GM20000 (cell line): Measurements from ENCODE around the gene GREB1L.
"Not testable (repeated sequence)": the region's sequence is repeated elsewhere in the genome, so short reads cannot be mapped to it uniquely, and the experiment has no call there.

ENCODE experiments used
- DNase-seq: peaks from one replicate; pipeline ENCODE4 v3.0.0; 2012; ENCODE audit warnings: low spot score
- TF ChIP-seq, protein P1 (sequence below): IDR thresholded peaks from 2 replicates; pipeline ENCODE4 v1.5.1; 2012; ENCODE audit warnings: mild to moderate bottlenecking, control low read depth; ENCODE audit errors: extremely low read depth, missing control alignments

Gene GREB1L

DNA sequence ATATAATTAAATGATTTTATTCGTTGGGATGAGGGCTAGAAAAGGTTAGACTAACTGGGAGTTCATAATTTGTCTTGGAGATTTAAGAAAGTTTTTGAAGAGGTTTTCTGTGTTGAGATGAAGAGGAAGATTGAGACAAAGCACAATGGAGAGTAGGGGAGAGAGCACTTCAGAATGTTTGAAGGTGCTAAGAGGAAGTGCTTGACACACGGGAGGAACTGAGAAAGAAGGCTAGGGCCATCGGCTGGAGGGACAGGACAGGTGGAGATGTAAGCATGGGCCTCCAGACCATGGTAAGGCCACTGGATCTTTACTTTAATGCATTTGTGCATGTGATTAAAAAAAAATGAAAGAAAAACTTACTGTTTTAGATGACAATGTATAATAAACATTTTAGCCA lies 31.5 kb downstream of the GREB1L start:
- DNase-seq: no peak
- TF ChIP-seq, protein P1, sequence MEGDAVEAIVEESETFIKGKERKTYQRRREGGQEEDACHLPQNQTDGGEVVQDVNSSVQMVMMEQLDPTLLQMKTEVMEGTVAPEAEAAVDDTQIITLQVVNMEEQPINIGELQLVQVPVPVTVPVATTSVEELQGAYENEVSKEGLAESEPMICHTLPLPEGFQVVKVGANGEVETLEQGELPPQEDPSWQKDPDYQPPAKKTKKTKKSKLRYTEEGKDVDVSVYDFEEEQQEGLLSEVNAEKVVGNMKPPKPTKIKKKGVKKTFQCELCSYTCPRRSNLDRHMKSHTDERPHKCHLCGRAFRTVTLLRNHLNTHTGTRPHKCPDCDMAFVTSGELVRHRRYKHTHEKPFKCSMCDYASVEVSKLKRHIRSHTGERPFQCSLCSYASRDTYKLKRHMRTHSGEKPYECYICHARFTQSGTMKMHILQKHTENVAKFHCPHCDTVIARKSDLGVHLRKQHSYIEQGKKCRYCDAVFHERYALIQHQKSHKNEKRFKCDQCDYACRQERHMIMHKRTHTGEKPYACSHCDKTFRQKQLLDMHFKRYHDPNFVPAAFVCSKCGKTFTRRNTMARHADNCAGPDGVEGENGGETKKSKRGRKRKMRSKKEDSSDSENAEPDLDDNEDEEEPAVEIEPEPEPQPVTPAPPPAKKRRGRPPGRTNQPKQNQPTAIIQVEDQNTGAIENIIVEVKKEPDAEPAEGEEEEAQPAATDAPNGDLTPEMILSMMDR: no peak

DNA sequence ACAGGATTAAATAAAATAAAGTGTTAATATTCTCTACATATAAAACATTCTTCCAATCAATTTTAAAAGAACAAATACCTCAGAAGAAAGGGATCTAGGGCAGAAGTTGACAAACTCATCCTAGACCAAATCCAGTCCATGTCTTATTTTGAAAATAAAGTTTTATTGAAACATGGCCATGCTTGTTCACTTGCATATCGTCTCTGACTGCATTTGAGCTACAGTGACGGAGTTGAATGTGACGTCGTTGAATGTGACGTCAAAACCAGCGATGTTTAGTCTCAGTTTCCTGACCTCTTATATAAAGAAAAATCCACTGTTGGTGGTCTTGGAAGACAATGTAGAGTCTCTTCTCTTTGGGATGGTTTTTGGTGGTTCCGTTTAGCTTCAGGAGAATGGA lies 33.6 kb downstream of the GREB1L start:
- TF ChIP-seq, protein P1: no peak
- DNase-seq: no peak

DNA sequence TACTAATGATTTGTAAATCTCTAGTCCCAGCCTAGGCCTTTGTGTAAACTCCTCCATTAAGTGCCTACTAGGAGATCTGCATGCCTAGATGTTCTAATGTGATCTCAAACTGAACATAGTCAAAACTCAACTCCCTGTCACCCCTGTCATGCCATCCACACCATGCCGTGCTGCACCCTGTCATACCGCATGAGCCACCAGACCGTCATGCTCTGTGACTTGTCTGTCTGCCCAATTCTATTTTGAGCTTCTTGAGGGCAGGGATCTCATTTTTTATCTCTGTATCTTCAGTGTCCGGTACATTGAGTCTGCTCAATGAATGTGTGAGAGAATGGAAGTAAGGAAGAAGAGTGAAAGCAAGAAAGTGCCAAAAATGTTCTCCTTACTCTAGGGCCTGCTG lies 35.5 kb downstream of the GREB1L start:
- no peak for DNase-seq
- TF ChIP-seq, protein P1: no peak

DNA sequence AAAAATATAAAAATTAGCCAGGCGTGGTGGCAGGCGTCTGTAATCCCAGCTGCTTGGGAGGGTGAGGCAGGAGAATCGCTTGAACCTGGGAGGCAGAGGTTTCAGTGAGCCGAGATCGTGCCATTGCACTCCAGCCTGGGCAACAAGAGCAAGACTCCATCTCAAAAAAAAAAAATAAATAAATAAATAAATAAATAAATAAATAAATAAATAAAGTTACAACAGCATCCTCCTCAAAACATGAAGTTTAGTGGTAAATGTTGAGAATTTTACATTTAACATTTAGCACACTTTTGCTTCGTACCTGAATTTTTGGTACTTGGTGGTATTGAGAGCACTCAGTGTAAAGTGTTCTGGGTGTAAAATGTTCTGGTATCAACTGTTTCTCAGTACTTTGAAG lies 36.2 kb downstream of the GREB1L start:
- DNase-seq: not testable (repeated sequence)

DNA sequence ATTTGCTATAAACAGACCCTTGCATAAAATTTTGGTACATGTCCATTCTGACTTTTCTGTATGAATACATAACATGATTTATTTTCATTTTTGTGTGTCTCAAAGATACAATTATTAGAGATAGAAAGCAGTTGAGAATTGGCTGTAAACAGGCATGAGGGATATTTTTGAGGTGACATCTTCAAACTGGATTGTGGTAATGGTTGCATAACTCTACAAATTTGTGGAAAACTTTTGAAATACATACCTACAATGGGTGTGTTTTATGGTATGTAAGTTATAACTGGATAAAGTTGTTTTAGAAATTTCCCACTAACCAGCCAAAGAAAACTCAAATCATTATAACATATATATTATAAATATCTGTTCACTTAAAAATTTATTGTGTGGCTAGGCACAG lies 39.6 kb downstream of the GREB1L start:
- DNase-seq: no peak
- TF ChIP-seq, protein P1: no peak

DNA sequence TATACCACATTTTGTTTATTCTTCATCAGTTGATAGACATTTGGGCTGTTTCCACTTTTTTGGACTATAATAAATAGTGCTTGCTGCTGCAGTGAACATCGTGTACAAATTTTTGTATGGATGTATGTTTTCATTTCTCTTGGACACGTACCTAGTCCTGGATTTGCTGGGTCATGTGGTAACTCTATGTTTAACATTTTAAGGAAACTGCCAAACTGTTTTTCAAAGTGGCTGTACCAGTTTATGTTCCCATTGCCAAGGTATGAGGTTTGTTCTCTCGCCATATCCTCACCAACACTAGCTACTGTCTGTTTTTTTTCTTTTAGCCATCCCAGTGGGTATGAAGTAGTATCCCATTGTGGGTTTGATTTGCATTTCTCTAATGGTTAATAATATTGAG lies 42.5 kb downstream of the GREB1L start:
- DNase-seq: no peak
- TF ChIP-seq, protein P1: no peak

DNA sequence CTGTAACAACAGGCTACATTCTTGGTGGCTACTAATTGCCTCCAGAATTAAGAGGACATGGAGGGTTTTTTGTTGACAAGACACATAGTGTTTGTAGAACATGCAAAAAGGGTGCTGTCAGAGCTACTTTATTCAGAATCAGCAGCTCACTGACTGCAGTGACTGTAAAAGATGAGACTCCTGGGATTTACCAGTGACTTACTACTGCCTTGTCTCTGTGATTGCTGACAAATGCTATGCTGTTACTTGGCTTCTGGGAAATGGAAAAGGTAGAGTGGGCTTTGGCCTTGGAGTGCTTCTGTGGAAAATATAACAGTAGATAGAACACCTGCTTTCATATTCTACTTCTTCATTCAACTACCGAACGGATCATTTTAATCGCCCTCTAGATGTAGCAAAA lies 47.8 kb downstream of the GREB1L start:
- TF ChIP-seq, protein P1: no peak
- no peak for DNase-seq

DNA sequence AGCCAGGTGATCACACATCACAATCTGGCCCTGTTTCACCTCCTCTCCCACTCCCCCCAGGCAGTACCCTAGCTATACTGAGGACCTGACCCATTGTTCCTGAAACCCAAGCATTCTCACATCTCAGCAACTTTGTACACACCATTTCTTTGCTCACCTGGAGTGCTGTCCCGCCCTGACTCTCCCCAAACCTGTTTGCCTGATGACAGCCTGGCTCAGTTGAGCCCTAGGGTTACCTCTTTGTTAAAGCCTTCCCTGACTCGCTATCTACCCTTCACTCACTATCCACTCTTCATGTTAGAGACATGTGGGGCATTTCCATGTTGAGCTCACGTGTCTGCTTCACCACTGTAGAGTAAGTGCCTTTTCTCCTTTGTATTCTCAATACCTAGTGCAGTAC lies 49.1 kb downstream of the GREB1L start:
- TF ChIP-seq, protein P1: no peak

More for the DNA sequence above, 49.1 kb downstream of the GREB1L start:
- no peak for DNase-seq
